Astrocyte of the spinal cord (primary cell): ENCODE measurements around the gene SLC35E4.

Source experiments
- DNase-seq: peaks from one replicate; pipeline ENCODE4 v3.0.0; 2011; ENCODE audit warnings: low read depth, low spot score
- H3K4me3 ChIP-seq: 2 replicates; pipeline ENCODE4 v1.5.1; 2011; ENCODE audit warnings: low read depth, mild to moderate bottlenecking, low read length, moderate library complexity
- in situ Hi-C: cut with HindIII; loops from 2 replicates; pipeline ENCODE4 v1.10.0; 2017; ENCODE audit warnings: low sequenced_read_pairs
- TF ChIP-seq, protein P1 (sequence below): IDR thresholded peaks from 2 replicates; pipeline ENCODE4 v1.5.1; 2012; ENCODE audit warnings: low read depth, mild to moderate bottlenecking, low read length, inconsistent platforms

The SLC35E4 gene

DNA sequence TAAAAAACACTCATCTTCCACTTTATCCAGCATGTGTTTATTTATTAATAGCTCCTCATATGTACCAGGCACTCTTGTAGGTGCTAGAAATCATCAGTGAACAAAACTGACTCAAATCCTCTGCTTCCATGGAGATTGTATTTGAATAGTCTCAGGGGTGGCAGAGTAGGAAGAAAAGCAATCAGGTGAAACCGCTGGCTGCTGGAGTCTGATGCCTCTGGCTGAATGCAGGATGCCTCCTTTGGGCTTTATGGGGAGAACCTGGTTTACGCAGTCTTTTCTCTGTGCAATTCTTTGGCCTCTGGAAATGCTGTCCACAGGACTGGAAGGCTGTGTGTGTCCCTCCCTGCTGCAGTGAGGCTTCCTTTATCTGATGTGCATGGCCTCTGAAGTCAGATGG, 46.2 kb downstream of the SLC35E4 start:
- in situ Hi-C loops = no loop called here
- DNase-seq = no peak
- TF ChIP-seq, protein P1, sequence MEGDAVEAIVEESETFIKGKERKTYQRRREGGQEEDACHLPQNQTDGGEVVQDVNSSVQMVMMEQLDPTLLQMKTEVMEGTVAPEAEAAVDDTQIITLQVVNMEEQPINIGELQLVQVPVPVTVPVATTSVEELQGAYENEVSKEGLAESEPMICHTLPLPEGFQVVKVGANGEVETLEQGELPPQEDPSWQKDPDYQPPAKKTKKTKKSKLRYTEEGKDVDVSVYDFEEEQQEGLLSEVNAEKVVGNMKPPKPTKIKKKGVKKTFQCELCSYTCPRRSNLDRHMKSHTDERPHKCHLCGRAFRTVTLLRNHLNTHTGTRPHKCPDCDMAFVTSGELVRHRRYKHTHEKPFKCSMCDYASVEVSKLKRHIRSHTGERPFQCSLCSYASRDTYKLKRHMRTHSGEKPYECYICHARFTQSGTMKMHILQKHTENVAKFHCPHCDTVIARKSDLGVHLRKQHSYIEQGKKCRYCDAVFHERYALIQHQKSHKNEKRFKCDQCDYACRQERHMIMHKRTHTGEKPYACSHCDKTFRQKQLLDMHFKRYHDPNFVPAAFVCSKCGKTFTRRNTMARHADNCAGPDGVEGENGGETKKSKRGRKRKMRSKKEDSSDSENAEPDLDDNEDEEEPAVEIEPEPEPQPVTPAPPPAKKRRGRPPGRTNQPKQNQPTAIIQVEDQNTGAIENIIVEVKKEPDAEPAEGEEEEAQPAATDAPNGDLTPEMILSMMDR = no peak
- H3K4me3 ChIP-seq = no peak overlapping the region

DNA sequence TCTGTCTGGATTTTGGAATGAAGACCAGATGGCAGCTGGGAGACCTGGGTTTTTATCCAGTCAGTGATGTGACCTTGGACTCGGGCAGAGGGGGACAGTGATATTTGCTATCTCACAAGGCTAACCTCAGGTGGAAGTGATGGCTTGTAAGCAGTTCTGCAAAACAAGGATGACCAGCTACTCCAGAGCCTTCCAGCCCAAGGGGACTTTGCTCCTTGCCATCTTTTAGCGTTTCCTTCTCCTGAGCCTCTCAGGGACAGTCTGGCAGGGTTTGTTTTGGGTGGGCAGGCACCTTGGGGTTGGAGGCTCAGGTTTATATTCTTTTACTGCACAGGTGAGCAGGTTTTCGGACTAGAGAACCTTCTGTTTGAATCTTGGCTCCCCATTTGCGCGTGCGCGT, 49.6 kb downstream of the SLC35E4 start:
- no peak overlapping the region for H3K4me3 ChIP-seq
- in situ Hi-C loops = no loop called here
- DNase-seq = no peak
- TF ChIP-seq, protein P1 = no peak

DNA sequence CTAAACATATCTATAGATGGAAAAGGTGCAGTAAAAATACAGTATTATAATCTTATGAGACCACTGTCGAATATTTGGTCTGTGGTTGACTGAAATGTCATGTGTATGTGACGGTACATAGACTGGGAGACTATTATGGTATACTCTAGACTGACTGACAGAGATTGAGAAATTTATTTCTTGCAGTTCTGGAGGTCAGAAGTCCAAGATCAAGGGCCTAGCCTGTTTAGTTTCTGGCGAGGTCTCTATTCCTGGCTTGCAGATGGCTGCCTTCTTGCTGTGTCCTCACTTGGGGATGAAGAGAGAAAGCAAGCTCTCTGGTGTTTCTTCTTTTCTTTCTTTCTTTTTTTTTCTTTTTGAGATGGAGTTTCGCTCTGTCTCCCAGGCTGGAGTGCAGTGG, 51.8 kb downstream of the SLC35E4 start:
- H3K4me3 ChIP-seq = no peak overlapping the region
- DNase-seq = no peak
- in situ Hi-C loops = no loop called here
- TF ChIP-seq, protein P1 = no peak

DNA sequence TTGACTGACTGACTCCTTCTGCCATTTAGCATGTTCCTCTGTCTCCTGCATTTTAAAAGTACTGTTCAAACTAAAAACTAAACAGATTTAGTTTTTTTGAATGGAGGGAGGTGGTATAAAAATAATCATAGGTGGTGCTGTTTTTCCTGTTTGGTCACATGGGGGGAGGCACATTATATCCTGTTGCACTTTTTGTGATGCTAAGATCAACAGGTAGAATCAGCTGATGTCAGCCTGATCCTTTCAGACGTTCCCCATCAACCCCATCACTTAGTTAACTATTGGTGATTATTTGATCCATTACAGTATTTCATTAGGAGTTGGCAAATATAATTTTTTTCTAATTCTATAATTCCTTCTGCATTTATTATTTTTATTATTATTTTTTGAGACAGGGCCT, 54.0 kb downstream of the SLC35E4 start:
- no peak for DNase-seq
- TF ChIP-seq, protein P1 = no peak
- in situ Hi-C loops = no loop called here
- no peak overlapping the region for H3K4me3 ChIP-seq

DNA sequence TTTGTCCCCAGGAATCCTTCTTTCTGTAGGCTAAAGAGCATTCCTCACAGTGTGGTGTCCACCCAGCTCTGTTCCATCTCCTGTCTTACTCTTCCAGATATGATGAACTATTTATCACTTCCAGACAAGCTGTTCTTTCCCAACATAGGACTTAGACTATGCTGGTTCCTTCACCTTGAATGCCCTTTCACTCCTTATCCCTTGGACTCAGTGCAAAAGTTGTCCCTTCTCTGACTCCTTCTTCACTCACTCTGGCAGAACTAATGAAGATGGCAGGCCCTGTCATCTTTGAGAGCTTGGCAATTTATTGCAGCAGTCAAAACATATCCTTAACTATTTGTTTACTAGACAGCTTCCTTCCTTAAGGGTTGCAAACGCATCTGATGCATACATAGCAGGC, 55.6 kb downstream of the SLC35E4 start:
- TF ChIP-seq, protein P1 = no peak
- in situ Hi-C loops = no loop called here
- DNase-seq = no peak
- H3K4me3 ChIP-seq = no peak overlapping the region

DNA sequence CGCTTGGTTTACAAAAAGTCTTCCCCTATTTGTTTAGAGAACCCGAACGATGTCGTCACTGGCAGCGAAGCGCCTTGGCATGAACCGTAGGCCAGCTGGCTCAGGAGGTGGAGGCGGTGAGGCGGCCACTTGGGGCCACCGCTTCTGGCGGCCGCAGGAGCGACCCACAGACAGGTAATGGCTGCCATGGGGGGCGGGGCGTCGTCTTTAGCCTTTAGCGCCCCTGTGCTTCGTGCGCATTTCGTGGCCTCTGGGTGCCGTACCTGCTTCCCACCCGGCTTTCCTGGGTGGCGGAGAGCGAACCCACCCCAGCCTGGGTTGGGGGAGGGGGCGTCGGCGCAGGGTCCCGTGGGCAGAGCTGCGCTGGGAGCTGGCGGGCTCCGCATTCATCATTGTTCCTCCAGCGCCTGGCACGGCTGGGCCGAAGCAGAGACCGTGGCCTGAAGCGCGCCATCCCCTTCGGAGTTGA, 58.6 kb downstream of the SLC35E4 start:
- TF ChIP-seq, protein P1 = no peak
- peak; percentile 15 for DNase-seq
- in situ Hi-C loops = no loop called here
- peak overlapping the region; percentile 60 for H3K4me3 ChIP-seq
